Uterus (tissue), 4 donors: Measurements from ENCODE around the gene SMURF1. TPM values are rescaled to one million over a fixed set of nuclear protein-coding genes. Genes with fewer than 3 reads are reported as not detected.

Experiments
- DNase-seq, 2 donors: peaks; one replicate each; pipeline ENCODE4 v3.0.0-alpha.2; 2019 to 2020
- H3K27ac ChIP-seq, 2 donors: fragments of 200-600 bp; sonication (generic); 1 replicate in 1 of 2; 2 replicates in 1 of 2; pipeline ENCODE4 v1.5.1; 2016 to 2018
- H3K27me3 ChIP-seq, 2 donors: fragments of 200-600 bp; sonication (generic); one replicate each; pipeline ENCODE4 v1.5.1; 2018 to 2019; ENCODE audit warnings: control low read depth in 1 of 2
- H3K36me3 ChIP-seq, 2 donors: fragments of 200-600 bp; sonication (generic); one replicate each; pipeline ENCODE4 v1.5.1; 2019; ENCODE audit warnings: control low read depth in 1 of 2
- H3K4me1 ChIP-seq, 2 donors: fragments of 200-600 bp; sonication (generic); one replicate each; pipeline ENCODE4 v1.5.1; 2018 to 2019; ENCODE audit warnings: control low read depth in 1 of 2
- H3K4me3 ChIP-seq, 2 donors: fragments of 200-600 bp; sonication (generic); 1 replicate in 1 of 2; 2 replicates in 1 of 2; pipeline ENCODE4 v1.5.1; 2018 to 2019; ENCODE audit warnings: mild to moderate bottlenecking in 1 of 2
- H3K9me3 ChIP-seq, 2 donors: fragments of 200-600 bp; sonication (generic); one replicate each; pipeline ENCODE4 v1.5.1; 2019; ENCODE audit warnings: control low read depth in 1 of 2
- CTCF ChIP-seq, 4 experiments: fragments of 200-600 bp in 2 of 4; fragments of 450-650 bp in 2 of 4; sonication (generic) in 2 of 4; IDR thresholded peaks; one replicate each; pipeline ENCODE4 v1.5.1; 2016 to 2019; ENCODE audit warnings: antibody characterized with exemption in 4 of 4, mild to moderate bottlenecking in 2 of 4, moderate library complexity in 1 of 4
- POLR2A ChIP-seq, 2 donors: fragments of 450-650 bp; IDR thresholded peaks; one replicate each; pipeline ENCODE4 v1.6.1; 2016; ENCODE audit warnings: antibody characterized with exemption in 2 of 2, mild to moderate bottlenecking in 1 of 2, moderate library complexity in 1 of 2
- intact Hi-C: fragments of 100-400 bp; cut with DNase I; formaldehyde crosslinking; loops from one replicate; pipeline ENCODE4 v1.15.1; 2023; ENCODE audit warnings: low total_unique reads
- total RNA-seq, 4 donors: library from RNA; depleted of rRNA in 3 of 4; stranded (reverse); fragments of >200 nt in 3 of 4; gene quantifications; one replicate each; pipeline versions ENCODE4 v1.1.0 to v1.2.4, GENCODE V29; 2014 to 2023
- donor health status: DM: yes; HTN: yes; CAD: no.

SMURF1 gene
- total RNA-seq, 4 donors from 2014 or later = 14.4 to 39.5 (median 26.2) TPM

GRCh38 chr7:99016196-99016595, 127.7 kb downstream of the SMURF1 start:
- intact Hi-C loops = no loop called here
- H3K27me3 ChIP-seq = no peaks in the 10 kb centered on the region
- no peaks in the 10 kb centered on the region for H3K36me3 ChIP-seq
- TF ChIP-seq CTCF (IDR thresholded peaks at IDR 0.05) = no peak
- TF ChIP-seq POLR2A (IDR thresholded peaks at IDR 0.05) = no peak
- no peak overlapping the region for H3K27ac ChIP-seq
- H3K4me3 ChIP-seq = no peak overlapping the region
- no peaks in the 10 kb centered on the region for H3K9me3 ChIP-seq
- no peak for DNase-seq
- H3K4me1 ChIP-seq = no peaks in the 10 kb centered on the region

GRCh38 chr7:99014113-99014985, 129.6 kb downstream of the SMURF1 start:
- H3K27me3 ChIP-seq = no peaks in the 10 kb centered on the region
- intact Hi-C loops = no loop called here
- peak in 1 of 2 donors; percentile 10 for DNase-seq
- no peaks in the 10 kb centered on the region for H3K36me3 ChIP-seq
- TF ChIP-seq POLR2A (IDR thresholded peaks at IDR 0.05) (no peak), CTCF (IDR thresholded peaks at IDR 0.05) (no peak)
- H3K4me3 ChIP-seq = no peak overlapping the region
- no peaks in the 10 kb centered on the region for H3K9me3 ChIP-seq
- H3K4me1 ChIP-seq = no peaks in the 10 kb centered on the region
- H3K27ac ChIP-seq = no peak overlapping the region

- intact Hi-C loops = no loop called here
- H3K27ac ChIP-seq = no peak overlapping the region
- H3K4me1 ChIP-seq = no peaks in the 10 kb centered on the region
- TF ChIP-seq POLR2A (IDR thresholded peaks at IDR 0.05) (no peak), CTCF (IDR thresholded peaks at IDR 0.05) (no peak)
- H3K9me3 ChIP-seq = no peaks in the 10 kb centered on the region
- DNase-seq = peak in 1 of 2 donors; percentile 9
- H3K4me3 ChIP-seq = no peak overlapping the region
- H3K36me3 ChIP-seq = no peaks in the 10 kb centered on the region
- H3K27me3 ChIP-seq = no peaks in the 10 kb centered on the region
Observed at GRCh38 chr7:99013266-99014112, 130.4 kb downstream of the SMURF1 start.

- TF ChIP-seq CTCF (IDR thresholded peaks at IDR 0.05) (no peak), POLR2A (IDR thresholded peaks at IDR 0.05) (no peak)
- H3K9me3 ChIP-seq = no peaks in the 10 kb centered on the region
- H3K4me1 ChIP-seq = no peaks in the 10 kb centered on the region
- intact Hi-C loops = no loop called here
- no peak overlapping the region for H3K27ac ChIP-seq
- H3K4me3 ChIP-seq = no peak overlapping the region
- H3K36me3 ChIP-seq = no peaks in the 10 kb centered on the region
- no peaks in the 10 kb centered on the region for H3K27me3 ChIP-seq
- DNase-seq = no peak
Observed at GRCh38 chr7:99012722-99013121, 131.2 kb downstream of the SMURF1 start.
